ENCODE data around the gene FAM107B.

DNA sequence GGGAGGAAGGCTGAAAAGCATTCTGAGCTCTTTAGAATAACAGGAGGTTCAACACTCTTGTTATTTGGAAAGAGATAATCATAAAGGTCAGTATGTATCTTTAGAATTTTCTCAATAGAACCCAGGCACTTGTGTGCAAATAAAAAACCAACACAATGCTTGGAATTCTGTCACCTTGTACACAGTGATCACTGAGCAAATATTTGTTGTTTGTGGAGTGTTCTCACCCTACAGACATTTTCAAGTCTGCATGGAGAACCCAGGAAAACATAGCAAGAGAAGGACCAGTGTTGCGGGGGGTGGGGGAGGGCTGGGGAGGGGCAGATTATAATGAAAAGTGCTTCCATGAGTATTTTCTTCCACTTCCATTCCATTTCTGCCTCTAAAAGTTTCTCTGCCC is 87.4 kb downstream of the FAM107B start:
- no peak for TF ChIP-seq ZNF510 (tag by site-specific recombination; IDR thresholded peaks at IDR 0.05; ENCODE audit: insufficient replicate concordance)
- TF ChIP-seq, protein P1, sequence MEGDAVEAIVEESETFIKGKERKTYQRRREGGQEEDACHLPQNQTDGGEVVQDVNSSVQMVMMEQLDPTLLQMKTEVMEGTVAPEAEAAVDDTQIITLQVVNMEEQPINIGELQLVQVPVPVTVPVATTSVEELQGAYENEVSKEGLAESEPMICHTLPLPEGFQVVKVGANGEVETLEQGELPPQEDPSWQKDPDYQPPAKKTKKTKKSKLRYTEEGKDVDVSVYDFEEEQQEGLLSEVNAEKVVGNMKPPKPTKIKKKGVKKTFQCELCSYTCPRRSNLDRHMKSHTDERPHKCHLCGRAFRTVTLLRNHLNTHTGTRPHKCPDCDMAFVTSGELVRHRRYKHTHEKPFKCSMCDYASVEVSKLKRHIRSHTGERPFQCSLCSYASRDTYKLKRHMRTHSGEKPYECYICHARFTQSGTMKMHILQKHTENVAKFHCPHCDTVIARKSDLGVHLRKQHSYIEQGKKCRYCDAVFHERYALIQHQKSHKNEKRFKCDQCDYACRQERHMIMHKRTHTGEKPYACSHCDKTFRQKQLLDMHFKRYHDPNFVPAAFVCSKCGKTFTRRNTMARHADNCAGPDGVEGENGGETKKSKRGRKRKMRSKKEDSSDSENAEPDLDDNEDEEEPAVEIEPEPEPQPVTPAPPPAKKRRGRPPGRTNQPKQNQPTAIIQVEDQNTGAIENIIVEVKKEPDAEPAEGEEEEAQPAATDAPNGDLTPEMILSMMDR (tag by site-specific recombination; IDR thresholded peaks at IDR 0.05) = no peak
- TF ChIP-seq ZFHX2 (tag by site-specific recombination; conservative IDR thresholded peaks at IDR 0.05) = no peak
- TF ChIP-seq, protein P2, sequence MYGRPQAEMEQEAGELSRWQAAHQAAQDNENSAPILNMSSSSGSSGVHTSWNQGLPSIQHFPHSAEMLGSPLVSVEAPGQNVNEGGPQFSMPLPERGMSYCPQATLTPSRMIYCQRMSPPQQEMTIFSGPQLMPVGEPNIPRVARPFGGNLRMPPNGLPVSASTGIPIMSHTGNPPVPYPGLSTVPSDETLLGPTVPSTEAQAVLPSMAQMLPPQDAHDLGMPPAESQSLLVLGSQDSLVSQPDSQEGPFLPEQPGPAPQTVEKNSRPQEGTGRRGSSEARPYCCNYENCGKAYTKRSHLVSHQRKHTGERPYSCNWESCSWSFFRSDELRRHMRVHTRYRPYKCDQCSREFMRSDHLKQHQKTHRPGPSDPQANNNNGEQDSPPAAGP (tag by site-specific recombination; IDR thresholded peaks at IDR 0.05) = no peak
- no peak for TF ChIP-seq ZNF561 (tag by site-specific recombination; IDR thresholded peaks at IDR 0.05; ENCODE audit: borderline replicate concordance)
- TF ChIP-seq, protein P3, sequence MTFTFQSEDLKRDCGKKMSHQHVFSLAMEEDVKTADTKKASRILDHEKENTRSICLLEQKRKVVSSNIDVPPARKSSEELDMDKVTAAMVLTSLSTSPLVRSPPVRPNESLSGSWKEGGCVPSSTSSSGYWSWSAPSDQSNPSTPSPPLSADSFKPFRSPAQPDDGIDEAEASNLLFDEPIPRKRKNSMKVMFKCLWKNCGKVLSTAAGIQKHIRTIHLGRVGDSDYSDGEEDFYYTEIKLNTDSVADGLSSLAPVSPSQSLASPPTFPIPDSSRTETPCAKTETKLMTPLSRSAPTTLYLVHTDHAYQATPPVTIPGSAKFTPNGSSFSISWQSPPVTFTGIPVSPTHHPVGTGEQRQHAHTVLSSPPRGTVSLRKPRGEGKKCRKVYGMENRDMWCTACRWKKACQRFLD (tag by site-specific recombination; IDR thresholded peaks at IDR 0.05) = no peak
- TF ChIP-seq ZBTB7A (tag by site-specific recombination; IDR thresholded peaks at IDR 0.05; ENCODE audit: low read depth) = no peak

All from HEK293 (cell line).